Neural cell (in vitro differentiated cells): ENCODE data around the gene GNA12. TPM values are rescaled to one million over a fixed set of nuclear protein-coding genes. Genes with fewer than 3 reads are reported as not detected.

Source experiments
- H2AFZ ChIP-seq: fragments of 200-600, 300-800 bp; sonication (generic), shearing (Covaris generic); 2 replicates; pipeline ENCODE4 v1.6.0; 2014; ENCODE audit warnings: low read depth, mild to moderate bottlenecking, antibody characterized with exemption, low read length, moderate library complexity
- H3F3A ChIP-seq: fragments of 200-600 bp; shearing (Covaris generic); 2 replicates; pipeline ENCODE4 v1.6.1; 2016; ENCODE audit warnings: mild to moderate bottlenecking, moderate library complexity, mixed read lengths, antibody characterized with exemption, low read length; ENCODE audit not compliant: insufficient read depth, poor library complexity, severe bottlenecking
- H3K27ac ChIP-seq: fragments of 200-600, 300-800 bp; sonication (generic), shearing (Covaris generic); 2 replicates; pipeline ENCODE4 v1.5.1; 2014; ENCODE audit warnings: mild to moderate bottlenecking, low read length, moderate library complexity
- H3K27me3 ChIP-seq: fragments of 300-800, 200-600 bp; sonication (generic), shearing (Covaris generic); 2 replicates; pipeline ENCODE4 v1.6.0; 2014; ENCODE audit warnings: mild to moderate bottlenecking, low read depth, low read length, moderate library complexity; ENCODE audit not compliant: insufficient read depth
- H3K36me3 ChIP-seq: fragments of 300-800, 200-600 bp; sonication (generic), shearing (Covaris generic); 2 replicates; pipeline ENCODE4 v1.5.1; 2014; ENCODE audit warnings: mild to moderate bottlenecking, antibody characterized with exemption, low read length, moderate library complexity; ENCODE audit not compliant: insufficient read depth
- H3K4me2 ChIP-seq: fragments of 300-800, 200-600 bp; sonication (generic), shearing (Covaris generic); 2 replicates; pipeline ENCODE4 v1.6.0; 2014; ENCODE audit warnings: mild to moderate bottlenecking, low read length
- H3K4me3 ChIP-seq: fragments of 300-800, 200-600 bp; sonication (generic), shearing (Covaris generic); 2 replicates; pipeline ENCODE4 v1.5.1; 2014; ENCODE audit warnings: mild to moderate bottlenecking, low read length, moderate library complexity
- H3K79me2 ChIP-seq: fragments of 200-600 bp; shearing (Covaris generic); replicated peaks from 2 replicates; pipeline ENCODE4 v1.6.0; 2014; ENCODE audit warnings: mild to moderate bottlenecking, low read length, moderate library complexity; ENCODE audit not compliant: insufficient read depth
- H3K9ac ChIP-seq: fragments of 300-800, 200-600 bp; sonication (generic), shearing (Covaris generic); 2 replicates; pipeline ENCODE4 v1.6.1; 2016; ENCODE audit warnings: mild to moderate bottlenecking, low read length, mixed read lengths
- H3K9me2 ChIP-seq: fragments of 200-600 bp; shearing (Covaris generic); 2 replicates; pipeline ENCODE4 v1.6.1; 2016; ENCODE audit warnings: mild to moderate bottlenecking, low read length, mixed read lengths; ENCODE audit not compliant: insufficient read depth
- H3K9me3 ChIP-seq: fragments of 200-600, 300-800 bp; sonication (generic), shearing (Covaris generic); 2 replicates; pipeline ENCODE4 v1.6.1; 2016; ENCODE audit warnings: mild to moderate bottlenecking, mixed run types, low read length, moderate library complexity, mixed read lengths
- H4K20me1 ChIP-seq: fragments of 200-600 bp; shearing (Covaris generic); 2 replicates; pipeline ENCODE4 v1.6.1; 2016; ENCODE audit warnings: mild to moderate bottlenecking, mixed run types; ENCODE audit not compliant: insufficient read depth
- CTCF ChIP-seq: fragments of 450-650 bp; IDR thresholded peaks from 2 replicates; pipeline ENCODE4 v1.5.1; 2014; ENCODE audit warnings: antibody characterized with exemption, mild to moderate bottlenecking, moderate library complexity; ENCODE audit not compliant: poor library complexity, severe bottlenecking
- EP300 ChIP-seq: fragments of 450-650 bp; conservative IDR thresholded peaks from 2 replicates; pipeline ENCODE4 v1.6.1; 2014; ENCODE audit warnings: antibody characterized with exemption, mild to moderate bottlenecking, moderate library complexity; ENCODE audit not compliant: poor library complexity, severe bottlenecking
- EZH2 ChIP-seq: fragments of 200-600, 300-800 bp; shearing (Covaris generic), sonication (generic); IDR thresholded peaks from 2 replicates; pipeline ENCODE4 v1.6.1; 2014; ENCODE audit warnings: antibody characterized with exemption, low read length, borderline replicate concordance, mild to moderate bottlenecking; ENCODE audit not compliant: insufficient read depth, poor library complexity, severe bottlenecking
- MXI1 ChIP-seq: fragments of 450-650 bp; conservative IDR thresholded peaks from 2 replicates; pipeline ENCODE4 v1.6.1; 2014; ENCODE audit warnings: antibody characterized with exemption, mild to moderate bottlenecking; ENCODE audit not compliant: poor library complexity, severe bottlenecking
- POLR2AphosphoS5 ChIP-seq: IDR thresholded peaks from 2 replicates; pipeline ENCODE4 v1.6.1; 2012
- RAD21 ChIP-seq: fragments of 450-650 bp; conservative IDR thresholded peaks from 2 replicates; pipeline ENCODE4 v1.6.1; 2014; ENCODE audit warnings: antibody characterized with exemption, mild to moderate bottlenecking, moderate library complexity
- REST ChIP-seq: IDR thresholded peaks from 2 replicates; pipeline ENCODE4 v1.6.1; 2012; ENCODE audit warnings: borderline replicate concordance
- SMC3 ChIP-seq: fragments of 450-650 bp; conservative IDR thresholded peaks from 2 replicates; pipeline ENCODE4 v1.6.1; 2014; ENCODE audit warnings: antibody characterized with exemption, mild to moderate bottlenecking, moderate library complexity; ENCODE audit not compliant: poor library complexity
- TAF1 ChIP-seq: IDR thresholded peaks from 2 replicates; pipeline ENCODE4 v1.6.1; 2012; ENCODE audit warnings: low read depth
- polyA plus RNA-seq: library from polyadenylated mRNA; depleted of rRNA; stranded (reverse); fragments of >200 nt; gene quantifications from 2 replicates; pipeline ENCODE4 v1.2.3, GENCODE V29; 2014

The GNA12 gene
- polyA plus RNA-seq, 1 donor from 2014 or later: 15.5 TPM

GRCh38 chr7:2883101-2883500 lies 39.0 kb upstream of the GNA12 start:
- no peak overlapping the region for H3K9ac ChIP-seq
- no peaks in the 10 kb centered on the region for H3K79me2 ChIP-seq
- no peak overlapping the region for H3K27ac ChIP-seq
- no peak for TF ChIP-seq POLR2AphosphoS5
- TF ChIP-seq EP300: no peak
- TF ChIP-seq REST: no peak
- no peak for TF ChIP-seq EZH2
- TF ChIP-seq MXI1: no peak
- no peak for TF ChIP-seq CTCF
- TF ChIP-seq SMC3: no peak
- TF ChIP-seq RAD21: no peak
- TF ChIP-seq TAF1: no peak
- no peak overlapping the region for H3K4me2 ChIP-seq
- no peaks in the 10 kb centered on the region for H3K27me3 ChIP-seq
- no peaks in the 10 kb centered on the region for H4K20me1 ChIP-seq
- H3K36me3 ChIP-seq: no peaks in the 10 kb centered on the region
- no peaks in the 10 kb centered on the region for H3F3A ChIP-seq
- no peaks in the 10 kb centered on the region for H3K9me2 ChIP-seq
- no peak overlapping the region for H3K4me3 ChIP-seq
- no peak overlapping the region for H2AFZ ChIP-seq
- no peaks in the 10 kb centered on the region for H3K9me3 ChIP-seq

GRCh38 chr7:2882111-2882510 lies 38.0 kb upstream of the GNA12 start:
- Histone ChIP-seq H3K79me2 (no peaks in the 10 kb centered on the region), H3K4me2 (no peak overlapping the region), H3K9me2 (no peaks in the 10 kb centered on the region), H3K9ac (no peak overlapping the region), H4K20me1 (no peaks in the 10 kb centered on the region), H2AFZ (no peak overlapping the region), H3K9me3 (no peaks in the 10 kb centered on the region), H3F3A (no peaks in the 10 kb centered on the region), H3K27ac (no peak overlapping the region), H3K4me3 (no peak overlapping the region), H3K27me3 (no peaks in the 10 kb centered on the region), H3K36me3 (no peaks in the 10 kb centered on the region)
- no peak for TF ChIP-seq MXI1
- no peak for TF ChIP-seq EP300
- no peak for TF ChIP-seq REST
- no peak for TF ChIP-seq SMC3
- no peak for TF ChIP-seq POLR2AphosphoS5
- TF ChIP-seq TAF1: no peak
- no peak for TF ChIP-seq EZH2
- TF ChIP-seq RAD21: no peak
- no peak for TF ChIP-seq CTCF
